OCI-LY3 (cell line): ENCODE measurements around the gene FPR1.

Experiments used
- EZH2phosphoT487 ChIP-seq: fragments of 200-600 bp; shearing (Covaris generic); IDR thresholded peaks from 2 replicates; pipeline ENCODE4 v1.6.1; 2018; ENCODE audit warnings: antibody characterized with exemption, mixed run types, low read depth
- TF ChIP-seq, protein P1 (sequence below): fragments of 200-600, 300-600 bp; sonication (generic); IDR thresholded peaks from 2 replicates; pipeline ENCODE4 v1.5.1; 2014; ENCODE audit warnings: antibody characterized with exemption, low read length, low read depth

DNA sequence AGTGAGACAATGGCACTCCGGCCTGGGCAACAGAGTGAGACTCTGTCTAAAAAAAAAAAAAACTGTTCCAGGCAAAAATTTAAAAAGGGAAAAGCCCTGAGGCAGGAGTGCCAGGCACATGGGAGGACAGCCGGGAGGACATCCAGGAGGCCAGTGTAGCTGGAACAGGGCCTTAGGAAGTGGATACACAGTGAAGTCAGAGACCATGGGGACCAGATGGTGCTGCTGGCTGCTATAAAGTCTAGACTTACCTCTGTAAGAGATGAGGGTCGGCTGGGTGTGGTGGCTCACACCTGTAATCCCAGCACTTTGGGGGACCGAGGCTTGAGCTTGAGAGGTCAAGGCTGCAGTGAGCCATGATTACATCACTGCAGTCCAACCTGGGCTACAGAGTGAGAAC is 42.9 kb downstream of the FPR1 start:
- TF ChIP-seq, protein P1, sequence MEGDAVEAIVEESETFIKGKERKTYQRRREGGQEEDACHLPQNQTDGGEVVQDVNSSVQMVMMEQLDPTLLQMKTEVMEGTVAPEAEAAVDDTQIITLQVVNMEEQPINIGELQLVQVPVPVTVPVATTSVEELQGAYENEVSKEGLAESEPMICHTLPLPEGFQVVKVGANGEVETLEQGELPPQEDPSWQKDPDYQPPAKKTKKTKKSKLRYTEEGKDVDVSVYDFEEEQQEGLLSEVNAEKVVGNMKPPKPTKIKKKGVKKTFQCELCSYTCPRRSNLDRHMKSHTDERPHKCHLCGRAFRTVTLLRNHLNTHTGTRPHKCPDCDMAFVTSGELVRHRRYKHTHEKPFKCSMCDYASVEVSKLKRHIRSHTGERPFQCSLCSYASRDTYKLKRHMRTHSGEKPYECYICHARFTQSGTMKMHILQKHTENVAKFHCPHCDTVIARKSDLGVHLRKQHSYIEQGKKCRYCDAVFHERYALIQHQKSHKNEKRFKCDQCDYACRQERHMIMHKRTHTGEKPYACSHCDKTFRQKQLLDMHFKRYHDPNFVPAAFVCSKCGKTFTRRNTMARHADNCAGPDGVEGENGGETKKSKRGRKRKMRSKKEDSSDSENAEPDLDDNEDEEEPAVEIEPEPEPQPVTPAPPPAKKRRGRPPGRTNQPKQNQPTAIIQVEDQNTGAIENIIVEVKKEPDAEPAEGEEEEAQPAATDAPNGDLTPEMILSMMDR: no peak
- TF ChIP-seq EZH2phosphoT487: no peak
